ENCODE data around the gene SH3BP1.

DNA sequence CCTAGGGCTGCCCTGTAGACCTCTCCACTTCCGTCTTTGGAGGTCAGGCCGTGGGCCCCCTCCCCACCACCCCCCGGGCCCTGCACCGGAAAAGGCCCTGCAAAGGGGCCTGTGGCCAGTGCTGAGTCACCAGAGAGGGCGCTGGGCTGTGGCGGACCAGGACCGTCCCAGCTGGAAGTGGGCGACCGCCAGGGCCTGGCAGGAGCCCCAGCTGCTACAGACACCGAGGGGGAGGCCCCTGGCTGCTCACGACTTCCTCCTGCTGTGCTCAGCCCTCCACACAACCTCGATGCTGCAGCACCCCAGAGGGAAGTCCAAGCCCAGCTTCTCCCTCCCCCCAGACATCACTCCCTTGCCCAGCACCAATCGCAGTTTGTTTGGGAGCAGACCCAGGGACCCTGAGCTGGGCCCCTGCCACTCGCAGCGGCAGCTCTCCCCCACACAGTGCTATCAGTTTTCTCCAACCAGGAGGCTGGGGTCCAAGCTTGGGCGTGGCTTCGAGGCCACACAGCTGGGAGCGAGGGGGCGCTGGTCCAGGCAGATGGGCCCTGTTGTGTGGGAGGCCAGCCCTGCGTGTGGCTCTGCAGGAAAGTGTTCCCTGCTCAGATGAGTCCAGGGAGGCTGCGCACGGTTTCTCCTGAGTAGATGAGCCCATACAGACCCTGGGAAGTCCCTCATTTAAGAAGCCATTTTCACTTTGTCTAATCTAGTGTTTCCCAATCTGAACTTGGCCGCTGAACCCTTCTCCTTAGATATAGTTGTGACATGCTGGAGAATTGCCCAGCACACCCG lies 5.6 kb upstream of the SH3BP1 start:
- TF ChIP-seq, protein P1, sequence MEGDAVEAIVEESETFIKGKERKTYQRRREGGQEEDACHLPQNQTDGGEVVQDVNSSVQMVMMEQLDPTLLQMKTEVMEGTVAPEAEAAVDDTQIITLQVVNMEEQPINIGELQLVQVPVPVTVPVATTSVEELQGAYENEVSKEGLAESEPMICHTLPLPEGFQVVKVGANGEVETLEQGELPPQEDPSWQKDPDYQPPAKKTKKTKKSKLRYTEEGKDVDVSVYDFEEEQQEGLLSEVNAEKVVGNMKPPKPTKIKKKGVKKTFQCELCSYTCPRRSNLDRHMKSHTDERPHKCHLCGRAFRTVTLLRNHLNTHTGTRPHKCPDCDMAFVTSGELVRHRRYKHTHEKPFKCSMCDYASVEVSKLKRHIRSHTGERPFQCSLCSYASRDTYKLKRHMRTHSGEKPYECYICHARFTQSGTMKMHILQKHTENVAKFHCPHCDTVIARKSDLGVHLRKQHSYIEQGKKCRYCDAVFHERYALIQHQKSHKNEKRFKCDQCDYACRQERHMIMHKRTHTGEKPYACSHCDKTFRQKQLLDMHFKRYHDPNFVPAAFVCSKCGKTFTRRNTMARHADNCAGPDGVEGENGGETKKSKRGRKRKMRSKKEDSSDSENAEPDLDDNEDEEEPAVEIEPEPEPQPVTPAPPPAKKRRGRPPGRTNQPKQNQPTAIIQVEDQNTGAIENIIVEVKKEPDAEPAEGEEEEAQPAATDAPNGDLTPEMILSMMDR (IDR thresholded peaks at IDR 0.05): peak in 1 of 3 experiments; percentile 4
- TF ChIP-seq POLR2AphosphoS5 (IDR thresholded peaks at IDR 0.05; ENCODE audit: insufficient read depth in 1 of 2, low read depth in 1 of 2) (peak in 1 of 2 donors; percentile 82), POLR2A (IDR thresholded peaks at IDR 0.05) (no peak)
